Measurements from ENCODE around the gene NOLC1. TPM values are rescaled to one million over a fixed set of nuclear protein-coding genes. Genes with fewer than 3 reads are reported as not detected.
A peak's percentile ranks its signal among the peaks of the same experiment; 100 is the strongest.
"Not testable (repeated sequence)": the region's sequence is repeated elsewhere in the genome, so short reads cannot be mapped to it uniquely, and the experiment has no call there.

The NOLC1 gene
- total RNA-seq, 1 experiment from 2014 or later, result 202 TPM

DNA sequence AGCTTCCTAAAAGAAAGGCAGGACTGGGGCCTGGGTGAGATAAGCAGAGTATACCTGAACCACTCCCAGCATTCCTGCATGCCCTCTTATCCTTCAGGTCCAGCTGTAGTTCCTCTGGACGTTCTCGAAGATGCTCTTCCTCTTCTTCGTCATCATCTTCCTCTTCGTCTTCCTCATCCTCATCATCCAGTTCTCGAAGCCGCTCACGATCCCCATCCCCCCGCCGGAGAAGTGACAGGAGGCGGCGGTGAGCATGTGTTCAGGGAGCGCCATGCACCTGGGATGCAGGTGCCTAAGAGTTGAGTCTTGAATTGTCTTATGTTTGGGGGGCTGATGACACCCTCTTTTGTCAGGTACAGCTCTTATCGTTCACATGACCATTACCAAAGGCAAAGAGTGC lies 3.9 kb upstream of the NOLC1 start:
- in situ Hi-C loops (cut with HindIII; ENCODE audit: low sequenced_read_pairs), result no loop called here
- DNase-seq (ENCODE audit: low spot score), result no peak

GRCh38 chr10:102150970-102151773 lies 1.0 kb upstream of the NOLC1 start:
- in situ Hi-C loops (cut with HindIII; ENCODE audit: low sequenced_read_pairs), result no loop called here
- no peak for DNase-seq (ENCODE audit: low spot score)

GRCh38 chr10:102152545-102152890 lies 329 bp downstream of the NOLC1 start:
- no peak for DNase-seq (ENCODE audit: low spot score)

DNA sequence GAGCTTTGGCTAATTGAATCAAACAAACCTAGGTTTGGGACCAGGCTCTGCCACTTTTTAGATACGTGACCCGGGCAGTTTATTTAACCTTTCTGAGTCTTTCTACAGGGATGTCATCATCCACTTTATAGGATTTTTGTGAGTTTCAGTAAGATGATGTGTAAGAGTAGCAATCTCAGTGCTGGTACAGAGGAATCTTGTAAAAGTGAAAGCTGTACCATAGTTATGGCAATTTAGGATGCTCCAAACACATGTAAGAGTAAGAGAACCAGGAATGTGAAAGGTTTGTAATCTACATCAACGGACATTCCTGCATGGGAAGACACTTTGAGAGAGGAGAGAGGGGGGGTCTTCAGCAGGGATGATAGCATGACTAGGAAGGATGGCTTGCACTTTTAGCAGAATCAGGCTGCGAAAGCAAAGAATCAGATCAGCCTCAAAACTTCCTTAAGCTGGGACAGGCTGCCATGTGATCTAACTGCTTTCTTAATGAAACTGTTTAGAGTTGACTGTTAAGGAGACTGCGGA lies 968 bp downstream of the NOLC1 start:
- in situ Hi-C loops (cut with HindIII; ENCODE audit: low sequenced_read_pairs), result no loop called here
- no peak for DNase-seq (ENCODE audit: low spot score)

More at GRCh38 chr10:102152545-102152890, 329 bp downstream of the NOLC1 start:
- in situ Hi-C loops (cut with HindIII; ENCODE audit: low sequenced_read_pairs), result no loop called here

DNA sequence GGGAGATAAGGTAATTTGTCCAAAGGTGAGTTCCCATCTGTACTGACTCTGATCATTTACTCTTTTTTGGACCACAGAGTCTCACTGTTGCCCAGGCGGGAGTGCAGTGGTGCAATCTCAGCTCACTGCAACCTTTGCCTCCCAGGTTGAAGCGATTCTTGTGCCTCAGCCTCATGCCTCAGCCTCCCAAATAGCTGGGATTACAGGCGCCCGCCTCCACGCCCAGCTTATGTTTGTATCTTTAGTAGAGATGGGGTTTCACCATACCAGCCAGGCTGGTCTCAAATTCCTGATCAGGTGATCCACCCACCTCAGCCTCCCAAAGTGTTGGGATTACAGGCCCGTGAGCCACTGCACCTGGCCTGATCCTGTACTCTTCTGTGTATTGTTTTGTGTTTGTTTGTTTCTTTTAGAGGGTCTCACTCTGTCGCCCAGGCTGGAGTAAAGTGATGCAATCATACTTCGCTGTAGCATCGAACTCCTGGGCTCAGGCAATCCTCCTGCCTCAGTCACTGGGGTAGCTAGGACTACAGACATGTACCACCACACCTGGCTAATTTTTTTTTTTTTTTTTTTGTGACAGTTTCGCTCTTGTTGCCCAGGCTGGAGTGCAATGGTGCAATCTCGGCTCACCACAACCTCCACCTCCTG lies 2.4 kb downstream of the NOLC1 start:
- in situ Hi-C loops (cut with HindIII; ENCODE audit: low sequenced_read_pairs), result no loop called here
- DNase-seq (ENCODE audit: low spot score), result no peak

DNA sequence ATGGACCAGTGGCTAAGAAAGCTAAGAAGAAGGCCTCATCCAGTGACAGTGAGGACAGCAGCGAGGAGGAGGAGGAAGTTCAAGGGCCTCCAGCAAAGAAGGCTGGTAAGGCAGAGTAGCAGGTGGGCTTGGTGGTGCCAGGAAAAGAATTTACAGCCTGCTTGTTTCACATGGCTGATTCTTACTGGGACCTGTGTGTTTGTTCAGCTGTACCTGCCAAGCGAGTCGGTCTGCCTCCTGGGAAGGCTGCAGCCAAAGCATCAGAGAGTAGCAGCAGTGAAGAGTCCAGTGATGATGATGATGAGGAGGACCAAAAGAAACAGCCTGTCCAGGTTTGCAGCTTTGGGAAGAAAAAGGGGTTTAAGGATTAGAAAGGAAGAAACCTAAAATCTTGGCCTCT lies 5.0 kb downstream of the NOLC1 start:
- DNase-seq (ENCODE audit: low spot score), result no peak
- in situ Hi-C loops (cut with HindIII; ENCODE audit: low sequenced_read_pairs), result no loop called here

DNA sequence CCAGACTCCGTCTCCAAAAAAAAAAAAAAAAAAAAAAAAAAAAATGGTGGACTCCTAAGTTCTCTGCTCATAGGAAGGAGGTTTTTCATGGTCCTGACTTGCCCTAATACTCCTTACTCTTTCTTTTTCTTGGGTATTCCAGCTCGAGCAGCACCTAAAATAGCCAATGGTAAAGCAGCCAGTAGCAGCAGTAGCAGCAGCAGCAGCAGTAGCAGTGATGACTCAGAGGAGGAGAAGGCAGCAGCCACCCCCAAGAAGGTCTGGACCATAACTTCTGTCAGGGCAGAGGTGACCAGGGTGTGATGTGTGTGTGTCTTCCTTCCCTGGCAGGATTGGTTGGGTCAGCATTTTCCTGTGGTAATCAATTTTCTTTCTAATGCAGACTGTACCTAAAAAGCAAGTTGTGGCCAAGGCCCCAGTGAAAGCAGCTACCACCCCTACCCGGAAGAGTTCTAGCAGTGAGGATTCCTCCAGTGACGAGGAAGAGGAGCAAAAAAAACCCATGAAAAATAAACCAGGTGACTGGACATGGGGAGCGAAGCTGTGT lies 6.9 kb downstream of the NOLC1 start:
- in situ Hi-C loops (cut with HindIII; ENCODE audit: low sequenced_read_pairs), result no loop called here
- DNase-seq (ENCODE audit: low spot score), result no peak

DNA sequence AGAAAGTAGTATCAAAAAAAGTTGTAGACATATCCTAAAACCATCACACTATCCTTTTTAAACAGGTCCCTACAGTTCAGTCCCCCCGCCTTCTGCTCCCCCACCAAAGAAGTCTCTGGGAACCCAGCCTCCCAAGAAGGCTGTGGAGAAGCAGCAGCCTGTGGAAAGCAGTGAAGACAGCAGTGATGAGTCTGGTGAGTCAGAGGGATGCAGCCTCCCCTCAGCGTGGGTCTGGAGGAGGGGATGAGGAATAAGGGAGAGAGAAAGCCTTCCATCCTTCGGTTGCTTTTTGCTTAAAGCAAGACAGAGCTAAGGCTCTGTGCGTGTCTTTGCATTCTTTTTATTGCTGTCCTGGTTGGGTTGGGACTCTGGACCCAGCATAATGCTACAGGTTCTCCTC lies 7.6 kb downstream of the NOLC1 start:
- DNase-seq (ENCODE audit: low spot score), result no peak
- in situ Hi-C loops (cut with HindIII; ENCODE audit: low sequenced_read_pairs), result no loop called here

GRCh38 chr10:102163342-102163989 lies 11.3 kb downstream of the NOLC1 start:
- DNase-seq (ENCODE audit: low spot score), result no peak
- in situ Hi-C loops (cut with HindIII; ENCODE audit: low sequenced_read_pairs), result no loop called here

DNA sequence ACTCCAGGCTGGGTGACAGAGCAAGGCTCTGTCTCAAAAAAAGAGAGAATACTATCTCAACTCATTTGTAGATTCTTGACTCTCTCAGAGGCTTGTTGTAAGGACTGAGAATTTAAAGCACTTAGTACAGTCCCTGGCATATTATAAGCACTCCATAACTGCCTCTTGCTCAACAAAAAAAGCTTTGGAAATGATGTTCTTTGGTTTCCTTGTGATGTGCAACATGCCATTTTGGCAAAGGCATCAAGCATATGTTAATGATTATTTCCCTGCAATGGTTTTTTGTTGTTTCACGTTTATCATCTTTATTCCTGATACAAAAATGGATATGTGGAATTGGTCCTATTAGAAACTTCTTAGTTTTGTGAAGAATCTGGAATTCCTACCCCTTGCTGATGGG lies 15.7 kb downstream of the NOLC1 start:
- DNase-seq (ENCODE audit: low spot score), result no peak
- in situ Hi-C loops (cut with HindIII; ENCODE audit: low sequenced_read_pairs), result loop anchor here (5.0 kb wide), 1 partner anchor 59 kb away; the partner anchor contains the start of gene ELOVL3

DNA sequence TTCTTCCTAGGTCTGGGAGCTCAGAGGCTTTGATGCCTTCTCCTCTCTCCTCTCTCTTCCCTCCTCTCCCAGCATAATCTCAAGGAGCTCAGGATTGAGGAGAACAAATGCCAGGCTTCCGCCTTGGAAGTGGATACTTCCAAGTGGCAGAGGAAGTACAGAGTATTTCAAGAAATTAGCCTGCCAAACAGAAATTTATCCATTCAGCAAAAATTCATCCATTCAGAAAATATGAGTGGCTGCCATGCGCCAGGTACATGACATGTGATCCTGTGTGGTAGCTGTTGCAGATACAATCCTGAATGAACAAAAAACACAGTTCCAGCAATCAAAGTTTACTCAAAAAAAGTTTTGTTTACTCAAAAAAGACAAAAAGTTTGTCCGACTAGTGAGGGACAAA lies 18.4 kb downstream of the NOLC1 start:
- in situ Hi-C loops (cut with HindIII; ENCODE audit: low sequenced_read_pairs), result no loop called here
- DNase-seq (ENCODE audit: low spot score), result no peak

DNA sequence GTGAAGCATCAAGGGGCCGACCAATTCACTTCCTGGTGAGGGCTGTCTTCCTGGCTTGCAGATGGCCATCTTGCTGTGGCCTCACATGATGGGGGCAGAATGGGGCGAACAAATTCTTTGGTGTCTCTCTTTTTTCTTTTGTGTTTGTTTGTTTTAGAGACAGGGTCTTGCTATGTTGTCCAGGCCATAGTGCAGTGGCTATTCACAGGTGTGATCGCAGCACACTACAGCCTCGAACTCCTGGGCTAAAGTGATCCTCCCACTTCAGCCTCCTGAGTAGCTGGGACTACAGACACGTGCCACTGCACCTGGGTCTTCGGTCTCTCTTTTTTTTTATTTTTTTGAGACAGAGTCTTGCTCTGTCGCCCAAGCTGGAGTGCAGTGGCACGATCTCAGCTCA lies 20.1 kb downstream of the NOLC1 start:
- in situ Hi-C loops (cut with HindIII; ENCODE audit: low sequenced_read_pairs), result no loop called here
- DNase-seq (ENCODE audit: low spot score), result no peak

GRCh38 chr10:102175415-102175814 lies 23.2 kb downstream of the NOLC1 start:
- DNase-seq (ENCODE audit: low spot score), result no peak

GRCh38 chr10:102184606-102185005 lies 32.4 kb downstream of the NOLC1 start:
- DNase-seq (ENCODE audit: low spot score), result no peak
- in situ Hi-C loops (cut with HindIII; ENCODE audit: low sequenced_read_pairs), result no loop called here

More at GRCh38 chr10:102175415-102175814, 23.2 kb downstream of the NOLC1 start:
- in situ Hi-C loops (cut with HindIII; ENCODE audit: low sequenced_read_pairs), result no loop called here

DNA sequence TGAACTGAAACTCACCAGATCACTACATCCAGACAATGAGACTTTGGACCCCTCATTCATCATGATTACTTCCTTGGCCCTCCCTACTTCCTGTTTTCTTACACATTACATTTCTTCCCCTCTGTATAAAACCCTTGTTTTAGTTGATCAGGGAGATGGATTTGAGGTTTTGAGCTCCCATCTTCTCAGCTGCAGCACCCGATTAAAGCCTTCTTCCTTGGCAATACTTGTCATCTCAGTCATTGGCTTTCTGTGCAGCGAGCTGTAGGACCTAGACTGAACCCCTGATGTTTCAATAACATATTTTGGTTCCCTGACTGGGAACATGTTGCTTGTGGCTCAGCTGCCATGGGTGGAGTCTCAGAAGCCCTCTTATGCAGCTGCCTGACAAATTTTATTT lies 33.1 kb downstream of the NOLC1 start:
- no peak for DNase-seq (ENCODE audit: low spot score)
- in situ Hi-C loops (cut with HindIII; ENCODE audit: low sequenced_read_pairs), result no loop called here

- DNase-seq (ENCODE audit: low spot score), result peak; percentile 54
- in situ Hi-C loops (cut with HindIII; ENCODE audit: low sequenced_read_pairs), result no loop called here
Observed at GRCh38 chr10:102185811-102186527, 33.8 kb downstream of the NOLC1 start.

DNA sequence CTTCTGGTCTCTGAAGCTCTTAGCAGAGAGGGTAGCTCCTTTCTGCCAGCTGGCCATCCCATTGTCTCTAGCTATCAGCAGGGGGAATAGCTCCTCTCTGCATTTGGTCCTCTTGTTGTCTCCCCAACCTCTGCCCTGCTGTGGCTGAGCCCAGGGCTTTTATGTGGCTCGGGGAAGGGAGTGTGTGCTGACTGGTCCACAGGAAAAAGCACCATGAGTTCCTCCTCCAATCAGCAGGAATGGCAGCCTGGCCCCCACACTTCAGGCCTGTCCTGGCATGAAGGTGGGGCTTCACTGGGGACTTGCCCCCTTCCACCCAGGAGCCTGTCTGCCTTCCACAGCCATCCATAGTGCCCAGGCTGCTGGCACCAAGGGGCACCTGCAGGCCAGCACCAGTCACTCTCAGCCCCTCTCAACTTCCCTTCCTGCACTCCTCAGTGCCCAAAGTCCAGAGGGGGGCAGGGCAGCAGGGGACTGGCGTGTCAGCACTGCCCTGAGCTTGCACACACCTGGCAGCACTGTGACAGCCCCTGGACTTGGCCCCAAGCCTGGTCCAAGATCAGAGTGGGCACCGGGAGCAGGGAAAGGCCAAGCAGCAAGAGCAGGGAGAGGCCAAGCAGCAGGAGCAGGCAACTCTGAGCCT lies 36.2 kb downstream of the NOLC1 start:
- DNase-seq (ENCODE audit: low spot score), result no peak
- in situ Hi-C loops (cut with HindIII; ENCODE audit: low sequenced_read_pairs), result no loop called here

DNA sequence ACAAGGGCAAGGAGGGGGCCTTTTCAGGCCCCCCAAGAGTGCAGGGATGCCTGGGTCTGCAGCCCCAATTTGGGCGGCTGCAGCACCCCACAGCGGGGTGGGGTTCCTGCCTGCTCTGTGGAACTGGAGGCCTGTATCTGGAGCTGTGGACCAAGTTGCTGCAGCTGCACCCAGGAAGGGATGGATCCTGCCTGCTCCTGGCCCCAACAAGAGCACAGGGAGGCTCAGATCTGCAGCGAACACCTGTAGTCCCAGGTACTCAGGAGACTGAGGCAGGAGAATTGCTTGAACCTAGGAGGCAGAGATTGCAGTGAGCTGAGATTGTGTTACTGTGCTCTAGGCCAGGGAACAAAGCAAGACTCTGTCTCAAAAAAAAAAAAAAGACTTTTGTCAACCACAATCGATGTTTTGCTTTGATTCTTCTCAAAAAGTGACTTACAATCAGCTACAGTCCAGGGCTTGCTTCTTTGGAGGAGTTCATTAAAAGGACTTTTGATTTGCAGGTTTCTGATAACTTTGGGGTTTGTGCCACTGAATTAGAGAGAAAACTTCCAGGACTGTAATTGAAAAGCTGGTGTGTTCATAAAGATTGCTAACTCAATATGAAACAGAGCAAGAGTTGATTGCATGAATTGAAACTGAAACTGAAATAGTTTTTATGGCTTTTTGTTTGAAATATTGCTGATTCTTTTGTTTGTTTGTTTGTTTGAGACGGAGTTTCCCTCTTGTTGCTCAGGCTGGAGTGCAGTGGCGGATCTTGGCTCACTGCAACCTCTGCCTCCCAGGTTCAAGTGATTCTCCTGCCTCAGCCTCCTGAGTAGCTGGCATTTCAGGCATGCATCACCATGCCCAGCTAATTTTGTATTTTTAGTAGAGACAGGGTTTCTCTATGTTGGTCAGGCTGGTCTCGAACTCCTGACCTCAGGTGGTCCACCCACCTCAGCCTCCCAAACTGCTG lies 37.0 kb downstream of the NOLC1 start:
- in situ Hi-C loops (cut with HindIII; ENCODE audit: low sequenced_read_pairs); DNase-seq (ENCODE audit: low spot score): not testable (repeated sequence)

Data from G401 (cell line).